Stimulated activated CD4-positive, alpha-beta T cell treated with anti-CD3 and anti-CD28 coated beads, Interleukin-4, amount 100 ng/mL, for 1 hour (primary cell): ENCODE data around the gene BRD2.
A peak's percentile ranks its signal among the peaks of the same experiment; 100 is the strongest.

ENCODE experiments used
- DNase-seq: peaks from one replicate; pipeline ENCODE4 v3.0.0-alpha.2; 2020

BRD2 gene

GRCh38 chr6:32973144-32974015 is 5.0 kb downstream of the BRD2 start:
- peak; percentile 56 for DNase-seq

- DNase-seq, result no peak
These were observed 5.6 kb downstream of the BRD2 start for GRCh38 chr6:32974016-32974333.

GRCh38 chr6:32974541-32975308 is 6.3 kb downstream of the BRD2 start:
- DNase-seq, result no peak

- DNase-seq, result no peak
These were observed 7.5 kb downstream of the BRD2 start for GRCh38 chr6:32975886-32976285.

GRCh38 chr6:32976334-32977069 is 8.1 kb downstream of the BRD2 start:
- no peak for DNase-seq

- DNase-seq, result no peak
These were observed 9.0 kb downstream of the BRD2 start for GRCh38 chr6:32977272-32977952.

GRCh38 chr6:32977953-32978324 is 9.5 kb downstream of the BRD2 start:
- DNase-seq, result no peak

- DNase-seq, result no peak
These were observed 11.5 kb downstream of the BRD2 start for GRCh38 chr6:32979720-32980487.

GRCh38 chr6:32980488-32981038 is 12.2 kb downstream of the BRD2 start:
- DNase-seq, result no peak

GRCh38 chr6:32982084-32982701 is 13.8 kb downstream of the BRD2 start:
- no peak for DNase-seq

- no peak for DNase-seq
These were observed 14.5 kb downstream of the BRD2 start for GRCh38 chr6:32982702-32983492.

- no peak for DNase-seq
These were observed 15.1 kb downstream of the BRD2 start for GRCh38 chr6:32983493-32983848.

- no peak for DNase-seq
These were observed 15.7 kb downstream of the BRD2 start for GRCh38 chr6:32983964-32984621.

- DNase-seq, result peak; percentile 93
These were observed 16.4 kb downstream of the BRD2 start for GRCh38 chr6:32984622-32985389.

- DNase-seq, result no peak
These were observed 21.0 kb downstream of the BRD2 start for GRCh38 chr6:32989368-32989767.

GRCh38 chr6:32991972-32992371 is 23.6 kb downstream of the BRD2 start:
- DNase-seq, result no peak

GRCh38 chr6:32993363-32993973 is 25.1 kb downstream of the BRD2 start:
- DNase-seq, result no peak

GRCh38 chr6:32995448-32995847 is 27.1 kb downstream of the BRD2 start:
- DNase-seq, result no peak

- DNase-seq, result no peak
These were observed 31.7 kb downstream of the BRD2 start for GRCh38 chr6:33000055-33000454.
